ENCODE results near the gene KCNG2.

DNA sequence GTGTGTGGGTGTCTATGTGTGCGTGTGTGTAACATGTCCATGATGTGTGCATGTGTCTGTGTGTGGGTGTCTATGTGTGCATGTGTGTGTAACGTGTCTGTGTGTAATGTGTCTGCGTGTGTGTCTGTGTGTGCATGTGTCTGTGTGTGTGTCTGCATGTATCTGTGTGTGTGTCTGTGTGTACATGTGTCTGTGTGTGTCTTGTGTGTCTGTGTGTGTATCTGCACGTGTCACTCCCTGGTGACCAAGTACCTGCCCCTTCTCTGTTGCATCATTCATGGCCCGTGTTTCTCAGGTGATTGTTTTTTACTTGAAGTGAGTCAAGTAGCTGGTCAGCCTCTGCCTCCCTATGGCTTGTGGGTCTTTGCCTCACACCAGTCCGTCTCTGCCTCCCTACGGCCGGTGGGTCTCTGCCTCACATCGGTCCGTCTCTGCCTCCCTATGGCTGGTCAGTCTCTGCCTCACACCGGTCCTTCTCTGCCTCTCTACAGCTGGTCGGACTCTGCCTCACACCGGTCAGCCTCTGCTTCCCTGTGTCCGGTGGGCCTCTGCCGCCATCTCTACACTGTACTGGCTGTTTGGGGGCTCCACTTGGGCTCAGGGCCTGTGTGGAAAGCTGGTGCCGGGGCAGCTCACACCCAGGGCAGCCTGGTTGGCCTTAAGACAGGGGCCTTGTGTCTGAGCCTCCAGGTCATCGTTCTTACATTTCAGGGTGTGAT, 31.6 kb downstream of the KCNG2 start:
- TF ChIP-seq, protein P1, sequence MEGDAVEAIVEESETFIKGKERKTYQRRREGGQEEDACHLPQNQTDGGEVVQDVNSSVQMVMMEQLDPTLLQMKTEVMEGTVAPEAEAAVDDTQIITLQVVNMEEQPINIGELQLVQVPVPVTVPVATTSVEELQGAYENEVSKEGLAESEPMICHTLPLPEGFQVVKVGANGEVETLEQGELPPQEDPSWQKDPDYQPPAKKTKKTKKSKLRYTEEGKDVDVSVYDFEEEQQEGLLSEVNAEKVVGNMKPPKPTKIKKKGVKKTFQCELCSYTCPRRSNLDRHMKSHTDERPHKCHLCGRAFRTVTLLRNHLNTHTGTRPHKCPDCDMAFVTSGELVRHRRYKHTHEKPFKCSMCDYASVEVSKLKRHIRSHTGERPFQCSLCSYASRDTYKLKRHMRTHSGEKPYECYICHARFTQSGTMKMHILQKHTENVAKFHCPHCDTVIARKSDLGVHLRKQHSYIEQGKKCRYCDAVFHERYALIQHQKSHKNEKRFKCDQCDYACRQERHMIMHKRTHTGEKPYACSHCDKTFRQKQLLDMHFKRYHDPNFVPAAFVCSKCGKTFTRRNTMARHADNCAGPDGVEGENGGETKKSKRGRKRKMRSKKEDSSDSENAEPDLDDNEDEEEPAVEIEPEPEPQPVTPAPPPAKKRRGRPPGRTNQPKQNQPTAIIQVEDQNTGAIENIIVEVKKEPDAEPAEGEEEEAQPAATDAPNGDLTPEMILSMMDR (IDR thresholded peaks at IDR 0.05), result no peak
- TF ChIP-seq EP300 (IDR thresholded peaks at IDR 0.05; ENCODE audit: borderline replicate concordance in 1 of 2, low read depth in 1 of 2, low read length in 1 of 2) (no peak), POLR2AphosphoS5 (IDR thresholded peaks at IDR 0.05; ENCODE audit: low read depth, low read length) (no peak), GABPA (IDR thresholded peaks at IDR 0.05; ENCODE audit: low read depth) (no peak), JUND (IDR thresholded peaks at IDR 0.05) (no peak)
- TF ChIP-seq, protein P2, sequence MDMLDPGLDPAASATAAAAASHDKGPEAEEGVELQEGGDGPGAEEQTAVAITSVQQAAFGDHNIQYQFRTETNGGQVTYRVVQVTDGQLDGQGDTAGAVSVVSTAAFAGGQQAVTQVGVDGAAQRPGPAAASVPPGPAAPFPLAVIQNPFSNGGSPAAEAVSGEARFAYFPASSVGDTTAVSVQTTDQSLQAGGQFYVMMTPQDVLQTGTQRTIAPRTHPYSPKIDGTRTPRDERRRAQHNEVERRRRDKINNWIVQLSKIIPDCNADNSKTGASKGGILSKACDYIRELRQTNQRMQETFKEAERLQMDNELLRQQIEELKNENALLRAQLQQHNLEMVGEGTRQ (IDR thresholded peaks at IDR 0.05; ENCODE audit: borderline replicate concordance, low read depth, low read length), result no peak
- TF ChIP-seq, protein P3, sequence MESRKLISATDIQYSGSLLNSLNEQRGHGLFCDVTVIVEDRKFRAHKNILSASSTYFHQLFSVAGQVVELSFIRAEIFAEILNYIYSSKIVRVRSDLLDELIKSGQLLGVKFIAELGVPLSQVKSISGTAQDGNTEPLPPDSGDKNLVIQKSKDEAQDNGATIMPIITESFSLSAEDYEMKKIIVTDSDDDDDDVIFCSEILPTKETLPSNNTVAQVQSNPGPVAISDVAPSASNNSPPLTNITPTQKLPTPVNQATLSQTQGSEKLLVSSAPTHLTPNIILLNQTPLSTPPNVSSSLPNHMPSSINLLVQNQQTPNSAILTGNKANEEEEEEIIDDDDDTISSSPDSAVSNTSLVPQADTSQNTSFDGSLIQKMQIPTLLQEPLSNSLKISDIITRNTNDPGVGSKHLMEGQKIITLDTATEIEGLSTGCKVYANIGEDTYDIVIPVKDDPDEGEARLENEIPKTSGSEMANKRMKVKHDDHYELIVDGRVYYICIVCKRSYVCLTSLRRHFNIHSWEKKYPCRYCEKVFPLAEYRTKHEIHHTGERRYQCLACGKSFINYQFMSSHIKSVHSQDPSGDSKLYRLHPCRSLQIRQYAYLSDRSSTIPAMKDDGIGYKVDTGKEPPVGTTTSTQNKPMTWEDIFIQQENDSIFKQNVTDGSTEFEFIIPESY (IDR thresholded peaks at IDR 0.05; ENCODE audit: borderline replicate concordance, low read depth), result no peak
- TF ChIP-seq, protein P4, sequence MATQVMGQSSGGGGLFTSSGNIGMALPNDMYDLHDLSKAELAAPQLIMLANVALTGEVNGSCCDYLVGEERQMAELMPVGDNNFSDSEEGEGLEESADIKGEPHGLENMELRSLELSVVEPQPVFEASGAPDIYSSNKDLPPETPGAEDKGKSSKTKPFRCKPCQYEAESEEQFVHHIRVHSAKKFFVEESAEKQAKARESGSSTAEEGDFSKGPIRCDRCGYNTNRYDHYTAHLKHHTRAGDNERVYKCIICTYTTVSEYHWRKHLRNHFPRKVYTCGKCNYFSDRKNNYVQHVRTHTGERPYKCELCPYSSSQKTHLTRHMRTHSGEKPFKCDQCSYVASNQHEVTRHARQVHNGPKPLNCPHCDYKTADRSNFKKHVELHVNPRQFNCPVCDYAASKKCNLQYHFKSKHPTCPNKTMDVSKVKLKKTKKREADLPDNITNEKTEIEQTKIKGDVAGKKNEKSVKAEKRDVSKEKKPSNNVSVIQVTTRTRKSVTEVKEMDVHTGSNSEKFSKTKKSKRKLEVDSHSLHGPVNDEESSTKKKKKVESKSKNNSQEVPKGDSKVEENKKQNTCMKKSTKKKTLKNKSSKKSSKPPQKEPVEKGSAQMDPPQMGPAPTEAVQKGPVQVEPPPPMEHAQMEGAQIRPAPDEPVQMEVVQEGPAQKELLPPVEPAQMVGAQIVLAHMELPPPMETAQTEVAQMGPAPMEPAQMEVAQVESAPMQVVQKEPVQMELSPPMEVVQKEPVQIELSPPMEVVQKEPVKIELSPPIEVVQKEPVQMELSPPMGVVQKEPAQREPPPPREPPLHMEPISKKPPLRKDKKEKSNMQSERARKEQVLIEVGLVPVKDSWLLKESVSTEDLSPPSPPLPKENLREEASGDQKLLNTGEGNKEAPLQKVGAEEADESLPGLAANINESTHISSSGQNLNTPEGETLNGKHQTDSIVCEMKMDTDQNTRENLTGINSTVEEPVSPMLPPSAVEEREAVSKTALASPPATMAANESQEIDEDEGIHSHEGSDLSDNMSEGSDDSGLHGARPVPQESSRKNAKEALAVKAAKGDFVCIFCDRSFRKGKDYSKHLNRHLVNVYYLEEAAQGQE (IDR thresholded peaks at IDR 0.05; ENCODE audit: low read depth, low read length), result no peak

Measured in SK-N-SH (cell line).